HepG2 (cell line): ENCODE data around the gene ARHGAP12. TPM values are rescaled to one million over a fixed set of nuclear protein-coding genes. Genes with fewer than 3 reads are reported as not detected.

Experiments used
- CHCHD3 ChIP-seq: sonication (generic); formaldehyde crosslinking; IDR thresholded peaks from 2 replicates; pipeline ENCODE4 v1.8.0; 2022; ENCODE audit warnings: mild to moderate bottlenecking, missing genetic modification reagents, moderate library complexity
- FOSL1 ChIP-seq: sonication (generic); formaldehyde crosslinking; IDR thresholded peaks from 2 replicates; pipeline ENCODE4 v1.9.0; 2021; ENCODE audit warnings: missing genetic modification reagents, borderline replicate concordance
- HNF4A ChIP-seq: sonication (generic); formaldehyde crosslinking; IDR thresholded peaks from 2 replicates; pipeline ENCODE4 v1.4.0; 2020; ENCODE audit warnings: missing genetic modification reagents
- HNRNPH1 ChIP-seq: fragments of 200-400 bp; formaldehyde crosslinking; optimal IDR thresholded peaks from 2 replicates; pipeline ENCODE3; 2017; ENCODE audit warnings: mild to moderate bottlenecking, low read depth, low read length
- MED1 ChIP-seq: sonication (generic); formaldehyde crosslinking; IDR thresholded peaks from 2 replicates; pipeline ENCODE4 v1.4.0; 2020; ENCODE audit warnings: missing genetic modification reagents
- PHB2 ChIP-seq: fragments of 450-650 bp; IDR thresholded peaks from 2 replicates; pipeline ENCODE4 v1.6.1; 2018; ENCODE audit not compliant: partially characterized antibody
- SAP130 ChIP-seq: IDR thresholded peaks from 2 replicates; pipeline ENCODE4 v1.6.1; 2016; ENCODE audit warnings: low read depth
- SOX13 ChIP-seq, 3 experiments: fragments of 450-650 bp in 1 of 3; sonication (generic) in 1 of 3; formaldehyde crosslinking in 1 of 3; IDR thresholded peaks in 2 of 3; conservative IDR thresholded peaks in 1 of 3; 2 replicates each; pipeline versions ENCODE4 v1.5.0 to v1.6.1; 2016 to 2020; ENCODE audit warnings: antibody characterized with exemption in 1 of 3, mild to moderate bottlenecking in 1 of 3, missing compliant biosample characterization in 1 of 3, missing genetic modification reagents in 1 of 3, moderate library complexity in 1 of 3
- SRY ChIP-seq: sonication (generic); formaldehyde crosslinking; IDR thresholded peaks from 2 replicates; pipeline ENCODE4 v1.8.0; 2022; ENCODE audit warnings: mild to moderate bottlenecking, missing genetic modification reagents
- TBP ChIP-seq: sonication (generic); formaldehyde crosslinking; IDR thresholded peaks from 2 replicates; pipeline ENCODE4 v1.5.0; 2020; ENCODE audit warnings: missing genetic modification reagents
- TGIF2 ChIP-seq: IDR thresholded peaks from 2 replicates; pipeline ENCODE4 v1.6.1; 2016; ENCODE audit warnings: control low read depth, missing compliant biosample characterization
- ZMAT3 ChIP-seq: sonication (generic); formaldehyde crosslinking; conservative IDR thresholded peaks from 2 replicates; pipeline ENCODE4 v1.7.0; 2021; ENCODE audit warnings: missing genetic modification reagents
- ZNF558 ChIP-seq: sonication (generic); formaldehyde crosslinking; IDR thresholded peaks from 2 replicates; pipeline ENCODE4 v1.9.0; 2022; ENCODE audit warnings: mild to moderate bottlenecking, missing genetic modification reagents, borderline replicate concordance
- ZNF850 ChIP-seq: sonication (generic); formaldehyde crosslinking; conservative IDR thresholded peaks from 2 replicates; pipeline ENCODE4 v1.9.0; 2021; ENCODE audit warnings: mild to moderate bottlenecking, missing genetic modification reagents
- ZNF891 ChIP-seq: sonication (generic); formaldehyde crosslinking; IDR thresholded peaks from 2 replicates; pipeline ENCODE4 v1.5.0; 2020; ENCODE audit warnings: mild to moderate bottlenecking, missing genetic modification reagents
- polyA plus RNA-seq, 8 experiments: library from polyadenylated mRNA; depleted of rRNA in 3 of 8; stranded (reverse) in 7 of 8; unstranded in 1 of 8; fragments of >200 nt; fragmentation: Illumina TruSeq in 4 of 8; extraction: Trizol in 4 of 8; gene quantifications; 2 replicates each; pipeline versions ENCODE4 v1.2.1 to v1.2.3, GENCODE V29; 2011 to 2016; ENCODE audit warnings: low read depth in 4 of 8, missing spikeins in 1 of 8, mixed read lengths in 1 of 8; ENCODE audit not compliant: insufficient read depth in 1 of 8
- total RNA-seq, 5 experiments: library from RNA; depleted of rRNA; stranded (reverse); fragments of >200 nt; fragmentation: Illumina TruSeq; extraction: Trizol; gene quantifications; 2 replicates each; pipeline ENCODE4 v1.2.3, GENCODE V29; 2016; ENCODE audit warnings: low read depth in 1 of 5
- TF ChIP-seq, protein P1 (sequence below): sonication (generic); formaldehyde crosslinking; IDR thresholded peaks from 2 replicates; pipeline ENCODE4 v1.4.0; 2020; ENCODE audit warnings: missing genetic modification reagents
- TF ChIP-seq, protein P2 (sequence below): IDR thresholded peaks from 2 replicates; pipeline ENCODE4 v1.4.0; 2020; ENCODE audit warnings: mild to moderate bottlenecking, missing genetic modification reagents
- TF ChIP-seq, protein P3 (sequence below): sonication (generic); formaldehyde crosslinking; IDR thresholded peaks from 2 replicates; pipeline ENCODE4 v1.4.0; 2020; ENCODE audit warnings: missing genetic modification reagents
- TF ChIP-seq, protein P4 (sequence below): sonication (generic); formaldehyde crosslinking; IDR thresholded peaks from 2 replicates; pipeline ENCODE4 v1.4.0; 2020; ENCODE audit warnings: missing genetic modification reagents

ARHGAP12 gene
- total and polyA plus RNA-seq, 2 of the 13 experiments (the other 11 are each of a cell fraction or from before 2014, with no cell fraction given), result 25.0 to 54.6 TPM

DNA sequence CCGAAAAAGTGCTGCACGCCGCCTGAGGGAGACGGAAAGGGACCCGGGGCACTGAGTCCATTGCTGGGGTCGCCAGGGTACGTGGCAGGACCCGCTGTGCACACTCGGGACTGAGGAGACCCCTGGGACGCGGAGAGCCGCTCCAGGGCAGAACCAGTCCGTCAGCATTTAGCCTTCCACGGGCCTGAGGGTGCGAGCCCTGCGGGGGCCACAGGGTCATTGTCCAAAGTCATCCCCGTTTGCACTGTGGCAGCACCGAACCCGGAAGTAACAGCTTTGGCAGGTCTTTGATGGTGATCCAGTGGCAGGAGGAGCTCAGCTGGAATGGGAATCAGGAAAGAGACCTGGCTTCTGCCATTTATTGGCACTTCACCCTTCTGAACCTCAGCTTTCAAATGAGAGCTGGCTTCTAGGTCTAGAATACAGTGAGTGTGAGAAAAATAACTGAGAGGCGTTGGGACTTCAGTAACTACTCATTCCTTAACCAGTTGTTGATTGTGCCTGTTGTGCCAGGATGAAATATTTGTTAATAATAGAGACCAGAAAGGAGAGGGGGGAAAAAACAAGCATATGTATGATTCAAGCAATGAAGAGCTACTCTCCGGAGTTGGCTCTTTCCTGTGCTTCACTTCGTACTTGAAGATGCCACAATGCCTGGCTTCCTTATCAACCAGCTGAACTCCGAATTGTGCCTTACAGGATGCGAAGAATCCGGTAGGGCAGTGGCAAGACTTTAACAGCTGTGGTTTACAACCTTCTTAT, 811 bp upstream of the ARHGAP12 start (continued):
- TF ChIP-seq, protein P1, sequence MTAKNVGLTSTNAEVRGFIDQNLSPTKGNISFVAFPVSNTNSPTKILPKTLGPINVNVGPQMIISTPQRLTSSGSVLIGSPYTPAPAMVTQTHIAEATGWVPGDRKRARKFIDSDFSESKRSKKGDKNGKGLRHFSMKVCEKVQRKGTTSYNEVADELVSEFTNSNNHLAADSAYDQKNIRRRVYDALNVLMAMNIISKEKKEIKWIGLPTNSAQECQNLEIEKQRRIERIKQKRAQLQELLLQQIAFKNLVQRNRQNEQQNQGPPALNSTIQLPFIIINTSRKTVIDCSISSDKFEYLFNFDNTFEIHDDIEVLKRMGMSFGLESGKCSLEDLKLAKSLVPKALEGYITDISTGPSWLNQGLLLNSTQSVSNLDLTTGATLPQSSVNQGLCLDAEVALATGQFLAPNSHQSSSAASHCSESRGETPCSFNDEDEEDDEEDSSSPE, result no peak
- TF ChIP-seq ZMAT3 (CRISPR knock-in tag) (no peak), SAP130 (peak; percentile 87; the same call in 1 of the 2 replicates), CHCHD3 (CRISPR knock-in tag) (no peak), MED1 (no peak), ZNF891 (peak; percentile 77), ZNF558 (CRISPR knock-in tag) (no peak), HNF4A (CRISPR knock-in tag) (peak; percentile 73), SRY (no peak), TBP (CRISPR knock-in tag) (no peak), PHB2 (no peak), SOX13 (IDR thresholded peaks at IDR 0.05) (no peak), SOX13 (CRISPR knock-in tag; conservative IDR thresholded peaks at IDR 0.05 in 1 of 2, IDR thresholded peaks at IDR 0.05 in 1 of 2) (peak in 1 of 2 experiments; percentile 63; a peak in 2 of 4 replicates), FOSL1 (CRISPR knock-in tag) (no peak), TGIF2 (peak; percentile 95), HNRNPH1 (no peak), ZNF850 (no peak)
- TF ChIP-seq, protein P2, sequence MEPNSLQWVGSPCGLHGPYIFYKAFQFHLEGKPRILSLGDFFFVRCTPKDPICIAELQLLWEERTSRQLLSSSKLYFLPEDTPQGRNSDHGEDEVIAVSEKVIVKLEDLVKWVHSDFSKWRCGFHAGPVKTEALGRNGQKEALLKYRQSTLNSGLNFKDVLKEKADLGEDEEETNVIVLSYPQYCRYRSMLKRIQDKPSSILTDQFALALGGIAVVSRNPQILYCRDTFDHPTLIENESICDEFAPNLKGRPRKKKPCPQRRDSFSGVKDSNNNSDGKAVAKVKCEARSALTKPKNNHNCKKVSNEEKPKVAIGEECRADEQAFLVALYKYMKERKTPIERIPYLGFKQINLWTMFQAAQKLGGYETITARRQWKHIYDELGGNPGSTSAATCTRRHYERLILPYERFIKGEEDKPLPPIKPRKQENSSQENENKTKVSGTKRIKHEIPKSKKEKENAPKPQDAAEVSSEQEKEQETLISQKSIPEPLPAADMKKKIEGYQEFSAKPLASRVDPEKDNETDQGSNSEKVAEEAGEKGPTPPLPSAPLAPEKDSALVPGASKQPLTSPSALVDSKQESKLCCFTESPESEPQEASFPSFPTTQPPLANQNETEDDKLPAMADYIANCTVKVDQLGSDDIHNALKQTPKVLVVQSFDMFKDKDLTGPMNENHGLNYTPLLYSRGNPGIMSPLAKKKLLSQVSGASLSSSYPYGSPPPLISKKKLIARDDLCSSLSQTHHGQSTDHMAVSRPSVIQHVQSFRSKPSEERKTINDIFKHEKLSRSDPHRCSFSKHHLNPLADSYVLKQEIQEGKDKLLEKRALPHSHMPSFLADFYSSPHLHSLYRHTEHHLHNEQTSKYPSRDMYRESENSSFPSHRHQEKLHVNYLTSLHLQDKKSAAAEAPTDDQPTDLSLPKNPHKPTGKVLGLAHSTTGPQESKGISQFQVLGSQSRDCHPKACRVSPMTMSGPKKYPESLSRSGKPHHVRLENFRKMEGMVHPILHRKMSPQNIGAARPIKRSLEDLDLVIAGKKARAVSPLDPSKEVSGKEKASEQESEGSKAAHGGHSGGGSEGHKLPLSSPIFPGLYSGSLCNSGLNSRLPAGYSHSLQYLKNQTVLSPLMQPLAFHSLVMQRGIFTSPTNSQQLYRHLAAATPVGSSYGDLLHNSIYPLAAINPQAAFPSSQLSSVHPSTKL (CRISPR knock-in tag), result peak; percentile 62; the same call in 1 of the 2 replicates
- TF ChIP-seq, protein P3, sequence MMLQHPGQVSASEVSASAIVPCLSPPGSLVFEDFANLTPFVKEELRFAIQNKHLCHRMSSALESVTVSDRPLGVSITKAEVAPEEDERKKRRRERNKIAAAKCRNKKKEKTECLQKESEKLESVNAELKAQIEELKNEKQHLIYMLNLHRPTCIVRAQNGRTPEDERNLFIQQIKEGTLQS (CRISPR knock-in tag), result no peak
- TF ChIP-seq, protein P4, sequence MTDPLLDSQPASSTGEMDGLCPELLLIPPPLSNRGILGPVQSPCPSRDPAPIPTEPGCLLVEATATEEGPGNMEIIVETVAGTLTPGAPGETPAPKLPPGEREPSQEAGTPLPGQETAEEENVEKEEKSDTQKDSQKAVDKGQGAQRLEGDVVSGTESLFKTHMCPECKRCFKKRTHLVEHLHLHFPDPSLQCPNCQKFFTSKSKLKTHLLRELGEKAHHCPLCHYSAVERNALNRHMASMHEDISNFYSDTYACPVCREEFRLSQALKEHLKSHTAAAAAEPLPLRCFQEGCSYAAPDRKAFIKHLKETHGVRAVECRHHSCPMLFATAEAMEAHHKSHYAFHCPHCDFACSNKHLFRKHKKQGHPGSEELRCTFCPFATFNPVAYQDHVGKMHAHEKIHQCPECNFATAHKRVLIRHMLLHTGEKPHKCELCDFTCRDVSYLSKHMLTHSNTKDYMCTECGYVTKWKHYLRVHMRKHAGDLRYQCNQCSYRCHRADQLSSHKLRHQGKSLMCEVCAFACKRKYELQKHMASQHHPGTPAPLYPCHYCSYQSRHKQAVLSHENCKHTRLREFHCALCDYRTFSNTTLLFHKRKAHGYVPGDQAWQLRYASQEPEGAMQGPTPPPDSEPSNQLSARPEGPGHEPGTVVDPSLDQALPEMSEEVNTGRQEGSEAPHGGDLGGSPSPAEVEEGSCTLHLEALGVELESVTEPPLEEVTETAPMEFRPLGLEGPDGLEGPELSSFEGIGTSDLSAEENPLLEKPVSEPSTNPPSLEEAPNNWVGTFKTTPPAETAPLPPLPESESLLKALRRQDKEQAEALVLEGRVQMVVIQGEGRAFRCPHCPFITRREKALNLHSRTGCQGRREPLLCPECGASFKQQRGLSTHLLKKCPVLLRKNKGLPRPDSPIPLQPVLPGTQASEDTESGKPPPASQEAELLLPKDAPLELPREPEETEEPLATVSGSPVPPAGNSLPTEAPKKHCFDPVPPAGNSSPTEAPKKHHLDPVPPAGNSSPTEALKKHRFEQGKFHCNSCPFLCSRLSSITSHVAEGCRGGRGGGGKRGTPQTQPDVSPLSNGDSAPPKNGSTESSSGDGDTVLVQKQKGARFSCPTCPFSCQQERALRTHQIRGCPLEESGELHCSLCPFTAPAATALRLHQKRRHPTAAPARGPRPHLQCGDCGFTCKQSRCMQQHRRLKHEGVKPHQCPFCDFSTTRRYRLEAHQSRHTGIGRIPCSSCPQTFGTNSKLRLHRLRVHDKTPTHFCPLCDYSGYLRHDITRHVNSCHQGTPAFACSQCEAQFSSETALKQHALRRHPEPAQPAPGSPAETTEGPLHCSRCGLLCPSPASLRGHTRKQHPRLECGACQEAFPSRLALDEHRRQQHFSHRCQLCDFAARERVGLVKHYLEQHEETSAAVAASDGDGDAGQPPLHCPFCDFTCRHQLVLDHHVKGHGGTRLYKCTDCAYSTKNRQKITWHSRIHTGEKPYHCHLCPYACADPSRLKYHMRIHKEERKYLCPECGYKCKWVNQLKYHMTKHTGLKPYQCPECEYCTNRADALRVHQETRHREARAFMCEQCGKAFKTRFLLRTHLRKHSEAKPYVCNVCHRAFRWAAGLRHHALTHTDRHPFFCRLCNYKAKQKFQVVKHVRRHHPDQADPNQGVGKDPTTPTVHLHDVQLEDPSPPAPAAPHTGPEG (CRISPR knock-in tag), result no peak
